Measurements from ENCODE around the gene SEPHS2. TPM values are rescaled to one million over a fixed set of nuclear protein-coding genes. Genes with fewer than 3 reads are reported as not detected.

Gene SEPHS2
- total RNA-seq, 1 experiment from 2014 or later: 52.6 TPM

DNA sequence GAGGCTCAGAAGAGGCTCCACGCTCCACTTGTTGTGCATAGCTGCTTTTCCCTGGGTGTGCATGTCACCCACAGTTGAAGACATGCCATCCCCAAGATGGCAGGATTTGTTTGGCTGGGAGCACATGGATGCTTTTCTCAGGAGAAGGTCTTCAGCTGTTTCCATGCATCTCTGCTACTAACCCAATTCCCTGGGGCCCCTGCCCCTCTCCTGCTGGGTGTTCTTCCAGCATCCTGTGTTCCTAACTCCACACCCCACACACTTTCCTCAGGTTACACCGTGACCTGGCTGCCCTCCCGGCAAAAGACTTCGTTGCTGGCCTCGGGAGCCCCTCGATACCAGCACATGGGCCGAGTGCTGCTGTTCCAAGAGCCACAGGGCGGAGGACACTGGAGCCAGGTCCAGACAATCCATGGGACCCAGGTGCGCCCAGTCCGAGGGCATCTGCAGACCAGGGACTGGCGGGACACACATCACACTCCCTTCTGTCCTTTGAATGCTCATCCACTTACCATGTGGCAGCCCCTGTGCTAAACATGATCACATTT is 48.3 kb upstream of the SEPHS2 start:
- H3K4ac ChIP-seq (ENCODE audit: low read depth, low read length): no peak overlapping the region
- H3K4me2 ChIP-seq (ENCODE audit: insufficient read depth, insufficient read length, low read length): no peak overlapping the region
- no peaks in the 10 kb centered on the region for H3K79me2 ChIP-seq (ENCODE audit: insufficient read depth, low read length)
- H3K9ac ChIP-seq (ENCODE audit: extremely low read depth, insufficient read length, low read length): no peak overlapping the region
- no peaks in the 10 kb centered on the region for H3K79me1 ChIP-seq (ENCODE audit: insufficient read depth, low read depth, low read length, poor library complexity, severe bottlenecking)
- no peak overlapping the region for H4K8ac ChIP-seq (replicated peaks; ENCODE audit: insufficient read length, low read depth, low read length)
- no peak overlapping the region for H2BK5ac ChIP-seq (ENCODE audit: insufficient read length, low read length)
- TF ChIP-seq, protein P1, sequence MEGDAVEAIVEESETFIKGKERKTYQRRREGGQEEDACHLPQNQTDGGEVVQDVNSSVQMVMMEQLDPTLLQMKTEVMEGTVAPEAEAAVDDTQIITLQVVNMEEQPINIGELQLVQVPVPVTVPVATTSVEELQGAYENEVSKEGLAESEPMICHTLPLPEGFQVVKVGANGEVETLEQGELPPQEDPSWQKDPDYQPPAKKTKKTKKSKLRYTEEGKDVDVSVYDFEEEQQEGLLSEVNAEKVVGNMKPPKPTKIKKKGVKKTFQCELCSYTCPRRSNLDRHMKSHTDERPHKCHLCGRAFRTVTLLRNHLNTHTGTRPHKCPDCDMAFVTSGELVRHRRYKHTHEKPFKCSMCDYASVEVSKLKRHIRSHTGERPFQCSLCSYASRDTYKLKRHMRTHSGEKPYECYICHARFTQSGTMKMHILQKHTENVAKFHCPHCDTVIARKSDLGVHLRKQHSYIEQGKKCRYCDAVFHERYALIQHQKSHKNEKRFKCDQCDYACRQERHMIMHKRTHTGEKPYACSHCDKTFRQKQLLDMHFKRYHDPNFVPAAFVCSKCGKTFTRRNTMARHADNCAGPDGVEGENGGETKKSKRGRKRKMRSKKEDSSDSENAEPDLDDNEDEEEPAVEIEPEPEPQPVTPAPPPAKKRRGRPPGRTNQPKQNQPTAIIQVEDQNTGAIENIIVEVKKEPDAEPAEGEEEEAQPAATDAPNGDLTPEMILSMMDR (conservative IDR thresholded peaks at IDR 0.05): no peak
- H2AK5ac ChIP-seq (ENCODE audit: insufficient read length, low read length): no peak overlapping the region
- no peak overlapping the region for H3T11ph ChIP-seq (ENCODE audit: low read length)
- no peak overlapping the region for H2BK12ac ChIP-seq (ENCODE audit: insufficient read length, low read depth, low read length)
- H3K27ac Mint-ChIP-seq: no peak overlapping the region
- no peak overlapping the region for H3K23ac ChIP-seq (ENCODE audit: insufficient read length, low read depth, low read length)
- no peaks in the 10 kb centered on the region for H3K23me2 ChIP-seq (ENCODE audit: insufficient read length, low read depth, low read length, poor library complexity, severe bottlenecking)
- no peaks in the 10 kb centered on the region for H3K9me3 ChIP-seq (ENCODE audit: control insufficient read depth, low read depth, low read length)
- H3K18ac ChIP-seq (ENCODE audit: insufficient read length, low read depth, low read length): no peak overlapping the region
- H2AFZ ChIP-seq (ENCODE audit: low read length): no peak overlapping the region
- no peak overlapping the region for H3K56ac ChIP-seq (ENCODE audit: insufficient read length, low read depth, low read length)
- H3K14ac ChIP-seq (ENCODE audit: insufficient read depth, low read length): no peak overlapping the region
- no peaks in the 10 kb centered on the region; the same call in 1 of the 2 replicates for H3K4me1 ChIP-seq (ENCODE audit: insufficient read depth, low read length)
- no peaks in the 10 kb centered on the region for H3K27me3 ChIP-seq (ENCODE audit: insufficient read depth, low read length)
- no peak overlapping the region for H3K4me3 Mint-ChIP-seq
- H3K27ac ChIP-seq (ENCODE audit: insufficient read length, low read depth, low read length): no peak overlapping the region
- no peak overlapping the region for H2BK20ac ChIP-seq (ENCODE audit: low read depth, low read length, poor library complexity, severe bottlenecking)
- no peak overlapping the region for H4K91ac ChIP-seq (ENCODE audit: insufficient read length, low read depth, low read length)
- H3K4me1 Mint-ChIP-seq: peaks cover 9 to 20% of the 10 kb centered on the region in 2 experiments
- DNase-seq: no peak
- no peaks in the 10 kb centered on the region for H4K20me1 ChIP-seq (ENCODE audit: control insufficient read depth, insufficient read depth, insufficient read length)
- WGBS (ENCODE audit: extremely low coverage, insufficient read length, low lambda C conversion rate): no CpG with 5 or more reads among the region's 11 CpGs
- no peaks in the 10 kb centered on the region for H3K36me3 Mint-ChIP-seq (ENCODE audit: insufficient read depth in 1 of 3, low read depth in 3 of 3)
- H4K5ac ChIP-seq (ENCODE audit: insufficient read length, low read depth, low read length): no peak overlapping the region
- no peak overlapping the region for H2BK120ac ChIP-seq (ENCODE audit: low read depth, low read length, poor library complexity, severe bottlenecking)
- H2BK15ac ChIP-seq (ENCODE audit: low read depth, low read length): no peak overlapping the region
- peaks cover 15% of the 10 kb centered on the region for H3K27me3 Mint-ChIP-seq (ENCODE audit: low read depth)
- no peaks in the 10 kb centered on the region; a peak in 3 of 5 replicates for H3K9me3 Mint-ChIP-seq
